Hypothalamus (tissue), 51 donors: Measurements from ENCODE around the gene ISCA1.
A peak's percentile ranks its signal among the peaks of the same experiment; 100 is the strongest.

Source experiments
- DNase-seq, 51 donors: peaks; one replicate each; lab custom pipeline; 2025; lab: John Stamatoyannopoulos, UW

The ISCA1 gene

DNA sequence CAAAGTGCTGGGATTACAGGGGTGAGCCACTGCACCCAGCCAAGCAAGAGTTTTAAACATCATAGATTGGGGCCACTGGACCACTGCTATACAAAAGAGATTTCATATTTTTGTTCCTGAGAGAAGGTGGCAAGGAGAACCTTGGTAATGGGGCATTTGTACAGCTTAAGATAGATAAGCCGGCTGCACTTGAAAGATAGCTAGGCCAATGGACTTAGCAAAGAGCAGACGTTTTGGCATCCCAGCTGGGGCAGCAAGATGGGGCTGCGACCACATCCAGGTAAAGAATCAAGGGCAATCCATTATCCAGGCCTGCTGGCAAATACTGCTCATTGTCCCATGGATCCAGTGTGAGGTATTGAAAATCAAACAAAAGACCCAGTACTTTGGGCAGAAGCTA is 3.9 kb upstream of the ISCA1 start:
- DNase-seq, result no peak

DNA sequence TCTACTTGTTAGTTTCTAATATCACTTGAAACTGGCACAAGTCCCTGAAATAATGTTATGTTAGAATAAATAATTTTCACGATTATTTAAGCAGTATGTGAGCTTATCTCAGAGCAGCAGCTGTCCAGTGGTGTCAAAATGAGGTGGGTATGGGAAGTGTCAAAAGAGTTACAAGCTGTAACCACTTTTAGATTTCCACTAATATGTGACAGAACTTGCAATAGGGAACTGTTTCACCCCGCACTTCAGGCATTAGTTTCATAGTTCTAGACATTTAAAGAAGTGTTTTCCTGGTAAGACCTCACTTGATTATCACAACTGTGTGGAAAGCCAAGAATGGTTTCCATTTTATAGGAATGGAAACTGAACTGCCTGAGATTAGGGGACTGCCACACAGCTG is 2.9 kb upstream of the ISCA1 start:
- DNase-seq, result no peak

DNA sequence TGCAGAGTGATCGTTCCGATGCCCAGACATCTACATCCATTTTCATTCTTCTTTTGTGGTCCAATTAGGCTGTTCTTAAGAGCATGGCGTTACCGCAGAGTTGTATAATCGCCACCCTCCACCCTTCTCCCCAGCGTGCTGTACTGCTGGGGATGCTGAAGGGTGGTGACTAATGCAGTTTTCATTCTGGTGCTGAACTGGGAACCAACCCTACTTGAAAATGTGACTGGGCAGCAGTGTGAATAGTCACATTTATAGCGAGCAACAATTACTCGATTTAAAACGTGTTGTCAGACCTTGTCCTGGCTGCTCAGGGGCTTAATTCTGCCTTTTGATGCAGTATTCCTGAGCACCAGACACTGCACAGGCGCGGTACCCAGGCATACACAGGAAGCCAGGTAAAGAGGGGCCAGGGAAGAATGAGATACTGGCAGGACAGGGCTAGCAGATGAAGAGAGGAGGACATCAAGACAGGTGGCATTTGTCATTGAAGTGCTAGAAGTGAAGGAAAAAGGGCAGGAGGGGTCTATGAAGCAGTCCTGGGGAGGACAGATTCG is 719 bp upstream of the ISCA1 start:
- DNase-seq, result peak in 9 of 51 donors; percentile 29 to 81 (median 46)

DNA sequence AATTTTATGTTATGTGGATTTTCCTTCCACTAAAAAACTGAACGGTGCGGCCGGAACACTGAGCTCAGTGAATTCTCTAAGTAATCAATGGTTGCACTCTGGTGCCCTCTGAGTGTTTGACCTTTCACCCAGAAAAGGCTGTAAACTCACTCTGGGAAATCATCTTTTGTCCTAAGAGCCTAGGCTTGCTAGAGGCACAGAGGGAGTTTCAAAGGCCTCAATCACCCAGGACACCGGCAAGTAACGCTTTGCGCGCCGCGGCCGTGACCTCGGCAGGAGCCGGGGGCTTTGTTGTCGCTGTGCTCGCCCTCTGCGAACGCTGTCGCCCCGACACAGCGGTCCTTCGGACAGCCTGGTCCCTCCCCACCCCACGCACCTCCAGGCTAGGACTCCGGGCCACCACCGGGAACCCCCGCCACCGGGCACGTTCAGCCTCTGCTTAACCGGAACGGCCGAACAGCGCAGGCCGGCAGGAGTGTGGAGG is 703 bp downstream of the ISCA1 start:
- DNase-seq, result peak in 4 of 51 donors; percentile 44 to 74 (median 60)

DNA sequence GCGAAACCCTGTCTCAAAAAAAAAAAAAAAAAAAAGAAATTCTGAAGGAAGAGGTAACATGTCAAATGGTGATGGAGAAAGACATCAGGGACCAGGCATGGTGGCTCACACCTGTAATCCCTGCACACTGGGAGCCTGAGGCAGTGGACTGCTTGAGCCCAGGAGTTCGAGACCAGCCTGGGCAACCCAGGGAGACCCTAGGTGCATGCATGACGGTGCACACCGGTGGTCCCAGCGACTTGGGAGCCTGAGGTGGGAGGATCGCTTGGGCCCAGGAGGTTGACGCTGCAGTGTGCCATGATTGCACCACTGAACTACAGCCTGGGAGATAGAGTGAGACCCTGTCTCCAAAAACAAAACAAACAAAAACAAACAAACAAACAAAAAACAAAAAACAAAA is 1.8 kb downstream of the ISCA1 start:
- DNase-seq, result no peak

DNA sequence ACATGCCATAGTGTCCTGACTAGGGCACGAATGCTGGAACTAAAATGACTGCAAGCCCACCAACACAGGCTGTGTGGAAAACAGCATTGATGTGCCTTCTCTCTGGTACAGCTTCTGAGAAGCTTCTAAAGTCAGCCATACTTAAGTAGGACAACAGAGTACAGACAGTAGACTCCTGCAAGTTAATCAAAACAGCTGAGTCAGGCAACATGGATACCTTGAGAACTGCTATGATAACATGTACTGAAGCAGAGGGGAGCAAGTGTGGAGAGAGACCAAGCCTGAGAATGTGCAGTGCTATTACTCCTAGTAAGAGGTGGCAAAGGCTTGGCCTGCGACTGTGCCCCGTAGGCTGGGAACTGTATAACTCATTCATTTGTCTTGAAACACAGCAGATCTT is 2.5 kb downstream of the ISCA1 start:
- DNase-seq, result no peak

DNA sequence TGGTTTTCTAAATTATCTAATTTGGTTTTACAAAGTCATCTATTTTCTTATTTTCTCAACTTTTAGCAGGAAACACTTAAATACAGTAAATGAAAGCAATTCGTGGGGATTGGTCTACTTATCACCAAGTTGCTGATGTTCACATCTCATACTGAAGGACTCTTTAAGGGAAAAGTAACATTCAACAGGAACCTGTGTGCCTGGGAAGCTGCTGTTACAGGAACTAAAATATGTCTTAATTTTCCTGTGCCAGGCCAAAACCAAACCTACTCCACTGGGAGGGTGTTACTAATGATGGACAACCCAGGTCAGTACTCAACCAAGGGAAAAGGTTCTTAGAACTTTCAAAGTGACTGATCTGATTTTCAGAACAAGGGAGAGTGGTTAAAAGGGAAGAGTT is 5.3 kb downstream of the ISCA1 start:
- DNase-seq, result no peak

DNA sequence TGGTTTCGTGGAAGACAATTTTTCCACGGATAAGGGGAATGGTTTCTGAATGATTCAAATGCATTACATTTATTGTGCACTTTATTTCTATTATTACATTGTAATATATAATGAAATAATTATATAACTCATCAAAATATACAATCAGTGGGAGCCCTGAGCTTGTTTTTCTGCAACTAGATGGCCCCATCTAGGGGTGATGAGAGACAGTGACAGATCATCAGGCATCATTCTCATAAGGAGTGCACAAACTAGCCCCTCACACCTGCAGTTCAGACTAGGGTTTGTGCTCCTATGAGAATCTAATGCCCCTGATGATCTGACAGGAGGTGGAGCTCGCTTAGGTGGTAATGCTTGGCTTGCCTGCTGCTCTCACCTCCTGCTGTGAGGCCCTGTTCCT is 6.4 kb downstream of the ISCA1 start:
- no peak for DNase-seq

DNA sequence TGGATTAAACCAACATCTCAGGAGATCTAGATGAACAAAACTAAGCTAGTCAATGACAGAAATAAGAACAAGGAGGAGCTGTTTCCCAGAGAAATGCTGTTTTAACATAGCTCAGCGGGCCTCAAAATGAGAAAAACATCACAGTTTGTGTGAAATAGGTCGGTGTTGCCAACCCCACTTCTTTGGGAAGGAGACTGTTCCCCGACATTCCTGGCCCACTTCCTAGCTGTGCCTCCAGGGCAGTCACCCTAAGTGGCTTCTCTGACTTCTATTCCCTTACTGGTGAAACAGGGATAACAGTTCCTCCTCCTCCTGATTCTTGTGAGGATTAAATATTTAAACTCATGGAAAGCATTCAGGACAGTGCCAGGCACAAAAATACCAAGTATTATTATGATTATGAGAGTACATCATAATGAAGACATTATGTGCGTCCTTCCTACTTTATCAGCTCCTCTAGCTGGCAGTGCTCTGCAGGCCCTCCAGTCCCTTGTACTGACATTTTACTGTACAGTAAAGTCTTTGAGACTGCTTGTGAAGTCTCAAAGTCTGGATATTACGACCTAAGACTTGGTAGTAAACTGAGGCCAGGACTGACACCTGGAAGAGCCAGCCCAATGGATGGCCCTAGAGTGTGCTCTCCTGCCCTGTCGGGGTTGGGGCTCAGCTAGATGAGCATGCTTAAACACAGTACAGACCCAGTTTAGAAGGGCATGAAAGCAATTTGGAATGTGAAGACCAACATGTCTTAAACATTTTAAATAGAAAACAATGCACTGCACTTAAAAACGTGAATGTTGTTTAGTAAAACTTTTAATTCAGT is 7.3 kb downstream of the ISCA1 start:
- peak in 1 of 51 donors; percentile 25 for DNase-seq

DNA sequence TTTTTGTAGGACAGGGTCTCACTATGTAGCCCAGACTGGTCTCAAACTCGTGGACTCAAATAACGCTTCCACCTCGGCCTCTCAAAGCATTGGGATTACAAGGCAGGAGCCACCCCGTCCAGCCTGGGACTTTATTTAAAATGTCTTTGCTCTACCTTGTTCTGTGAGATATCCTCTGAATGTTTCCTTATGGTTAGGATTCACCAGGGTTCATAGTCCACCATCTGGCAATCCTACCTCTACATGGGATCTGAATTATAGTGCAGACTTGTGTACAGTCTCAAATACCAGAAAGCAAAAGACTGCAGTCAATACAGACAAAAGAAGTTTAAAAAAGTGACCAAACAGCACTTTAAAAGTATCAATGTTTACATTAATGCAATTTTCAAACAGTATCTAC is 10.1 kb downstream of the ISCA1 start:
- DNase-seq, result no peak

DNA sequence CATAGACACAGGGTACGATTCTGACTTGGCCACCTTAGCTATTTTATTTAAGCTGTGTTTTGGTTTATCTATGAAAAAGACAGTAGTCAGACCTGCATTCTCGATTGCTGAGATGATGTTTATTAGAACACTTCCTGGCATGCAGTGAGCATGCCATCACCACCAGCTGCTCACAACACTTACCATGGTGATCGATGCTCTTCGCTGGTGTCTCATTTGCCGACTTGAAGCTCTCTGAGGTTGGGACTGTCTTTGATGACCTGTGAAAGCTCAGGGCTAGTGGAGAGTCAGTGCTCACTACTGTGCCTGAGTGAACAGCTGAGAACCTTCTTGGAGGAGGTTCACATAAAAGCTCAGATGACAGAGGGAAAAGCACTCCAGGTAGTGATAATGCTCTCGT is 18.5 kb downstream of the ISCA1 start:
- DNase-seq, result no peak

DNA sequence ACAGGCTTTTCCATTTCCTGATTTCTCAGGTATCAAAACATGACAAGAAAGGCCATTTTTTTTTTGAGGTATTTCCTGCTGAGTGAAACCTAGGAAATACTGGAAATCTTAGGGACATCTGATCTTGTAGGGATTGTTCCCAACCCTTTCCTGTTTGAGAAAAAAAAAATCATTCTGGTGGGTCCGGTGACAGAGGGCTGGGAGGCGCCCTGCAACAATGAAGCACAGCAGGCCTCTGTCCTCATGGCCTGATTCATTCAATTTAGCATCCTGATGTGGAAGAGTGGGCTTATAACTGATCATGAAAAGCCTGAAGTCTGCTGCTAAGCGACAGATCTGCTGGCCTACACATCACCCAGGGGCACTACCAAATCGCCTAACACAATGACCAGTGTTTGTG is 19.8 kb downstream of the ISCA1 start:
- DNase-seq, result no peak

DNA sequence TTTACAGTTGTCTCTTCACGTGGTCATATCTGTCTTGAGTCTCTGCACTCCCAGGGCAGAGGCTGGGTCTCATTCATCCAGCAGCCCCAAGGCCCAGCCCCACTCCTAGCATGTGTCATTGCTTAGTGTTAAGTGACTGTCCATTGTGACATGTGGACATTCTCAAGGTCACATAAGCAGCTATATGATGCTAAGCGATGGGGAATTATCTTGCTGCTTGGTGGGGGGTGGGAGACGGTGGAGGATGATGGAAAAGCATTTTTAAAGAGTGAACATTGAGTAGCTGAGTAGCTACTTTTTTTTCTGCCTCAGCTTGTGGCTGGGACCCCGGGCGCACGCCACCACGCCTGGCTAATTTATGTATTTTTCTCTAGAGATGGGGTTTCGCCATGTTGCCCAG is 22.8 kb downstream of the ISCA1 start, which contains the start of gene C9orf153:
TSS of gene C9orf153 (minus strand) at position 101 of the 400 bp plus-strand sequence. CDS start 30,054 bp downstream, outside the sequence.
- no peak for DNase-seq

DNA sequence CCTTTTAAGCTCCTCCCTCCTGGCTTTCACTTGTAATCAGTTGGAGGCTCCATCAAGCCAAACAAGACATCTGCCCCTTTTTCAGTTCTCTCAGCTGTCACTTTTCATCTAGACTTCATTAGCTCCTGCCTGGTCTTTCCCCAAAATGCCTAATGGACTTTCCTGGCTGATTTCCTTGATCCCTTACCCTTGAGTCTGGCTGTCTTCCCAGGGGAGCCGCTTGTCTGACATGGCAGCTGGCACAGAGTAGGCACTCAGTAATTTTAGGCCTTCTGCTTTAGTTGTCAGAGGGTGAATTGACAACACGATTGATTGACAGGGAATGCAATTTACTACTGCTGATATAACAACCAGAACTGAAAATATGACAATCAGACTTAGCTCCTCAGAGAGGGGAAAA is 24.9 kb downstream of the ISCA1 start:
- DNase-seq, result no peak

DNA sequence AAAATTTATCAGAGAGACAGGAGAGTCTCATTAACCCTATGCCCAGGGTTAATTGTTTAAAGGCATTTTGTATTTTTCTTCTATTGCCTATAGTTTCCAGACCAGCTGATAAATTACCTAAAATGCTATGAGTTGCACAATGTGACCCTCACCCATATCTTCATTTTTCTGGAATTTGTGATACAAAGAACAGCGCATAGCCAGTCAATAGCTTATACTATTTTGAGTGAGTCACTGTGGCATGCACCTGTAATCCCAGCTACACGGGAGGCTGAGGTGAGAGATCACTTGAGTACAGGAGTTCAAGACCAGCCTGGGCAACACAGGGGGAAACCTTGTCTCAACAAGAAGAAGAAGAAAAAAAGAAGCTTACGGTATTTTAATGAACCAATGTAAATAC is 25.7 kb downstream of the ISCA1 start:
- DNase-seq, result no peak

DNA sequence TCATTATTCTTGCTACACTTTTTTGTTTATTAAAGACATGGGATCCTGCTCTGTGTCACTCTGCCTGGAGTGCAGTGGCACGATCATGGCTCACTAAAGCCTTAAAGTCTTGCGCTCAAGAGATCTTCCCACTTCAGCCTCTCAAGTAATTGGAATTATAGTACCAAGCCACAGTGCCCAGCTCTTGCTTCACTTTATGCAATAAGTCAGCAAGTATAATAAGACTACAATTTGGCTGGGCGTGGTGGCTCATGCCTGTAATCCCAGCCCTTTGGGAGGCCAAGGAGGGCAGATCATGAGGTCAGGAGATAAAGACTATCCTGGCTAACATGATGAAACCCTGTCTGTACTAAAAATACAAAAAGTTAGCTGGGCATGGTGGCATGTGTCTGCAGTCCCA is 28.8 kb downstream of the ISCA1 start:
- DNase-seq, result no peak

DNA sequence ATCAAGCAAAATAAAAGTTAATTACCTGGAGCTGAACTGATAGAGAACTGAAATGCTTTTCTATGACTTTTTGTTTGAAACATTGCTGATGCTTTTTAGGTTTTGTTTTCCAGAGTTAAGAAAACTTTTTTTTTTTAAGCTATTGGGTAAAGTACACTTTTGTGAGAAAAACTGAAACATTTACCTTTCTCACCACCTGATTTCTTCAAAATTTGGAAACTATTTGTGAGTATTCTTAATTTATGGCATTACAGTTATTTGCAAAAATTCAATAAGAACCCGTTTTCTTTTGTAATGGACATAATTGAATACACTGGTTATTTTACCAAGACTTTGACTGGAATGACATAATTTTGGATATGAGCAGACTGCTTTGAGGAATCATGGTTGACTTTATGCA is 29.5 kb downstream of the ISCA1 start:
- no peak for DNase-seq

DNA sequence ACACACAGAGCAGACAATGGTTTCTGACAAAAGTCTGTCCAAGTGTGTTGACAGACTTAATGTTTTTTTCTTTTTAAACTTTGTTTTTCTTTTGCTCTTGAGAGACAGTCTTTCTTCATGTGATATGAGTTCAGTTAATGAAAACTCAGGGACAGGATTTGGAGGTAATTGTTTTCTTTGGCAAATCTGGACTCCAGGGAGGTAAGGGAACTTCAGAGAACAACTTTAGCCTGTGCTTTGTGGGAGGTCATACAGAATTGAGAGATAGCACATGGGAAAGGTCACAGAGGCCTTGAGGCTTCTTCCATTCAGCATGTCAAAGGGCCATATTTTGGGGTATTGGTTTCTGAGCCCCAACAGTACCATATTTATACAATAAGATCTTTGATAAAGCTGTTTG is 32.2 kb downstream of the ISCA1 start:
- no peak for DNase-seq

DNA sequence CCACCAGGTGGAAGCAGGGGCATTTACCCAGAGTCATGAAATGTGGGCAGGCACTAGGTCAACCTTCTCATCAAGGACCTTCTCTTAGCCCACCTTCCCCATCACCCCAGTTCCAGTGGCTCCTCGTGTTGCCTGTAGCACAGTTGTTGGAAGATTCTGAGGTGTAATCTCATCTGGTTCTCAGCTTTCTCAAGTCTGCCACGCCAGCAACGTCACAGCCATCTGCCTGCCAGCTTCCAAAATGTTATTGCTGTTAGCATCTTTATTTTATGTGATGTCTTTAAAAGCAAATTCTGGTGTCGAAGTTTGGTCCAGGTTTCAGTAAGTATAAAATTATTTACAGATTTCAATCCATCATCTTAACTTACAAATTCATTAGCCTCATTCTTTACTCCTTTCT is 33.6 kb downstream of the ISCA1 start:
- no peak for DNase-seq

DNA sequence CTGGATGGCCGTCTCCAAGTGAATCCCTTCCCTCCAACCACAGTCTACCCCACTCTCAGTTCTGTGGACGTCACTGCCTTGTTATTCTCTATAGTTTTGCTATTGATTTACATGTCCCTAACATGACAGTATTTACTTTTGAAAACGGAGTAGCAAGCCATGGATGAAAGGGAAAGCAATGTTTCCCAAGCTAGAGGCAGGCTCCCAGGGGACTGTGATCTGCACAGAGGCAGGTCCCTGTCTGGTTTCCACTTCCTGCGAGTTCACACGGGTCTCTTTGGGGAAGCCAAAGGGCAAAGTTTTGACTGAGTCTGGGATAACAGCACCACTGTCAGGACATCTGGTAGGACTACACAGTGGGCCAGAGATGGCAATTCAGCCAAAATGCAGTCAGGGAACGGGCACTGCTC is 35.6 kb downstream of the ISCA1 start:
- peak in 3 of 51 donors; percentile 3 to 19 (median 10) for DNase-seq

DNA sequence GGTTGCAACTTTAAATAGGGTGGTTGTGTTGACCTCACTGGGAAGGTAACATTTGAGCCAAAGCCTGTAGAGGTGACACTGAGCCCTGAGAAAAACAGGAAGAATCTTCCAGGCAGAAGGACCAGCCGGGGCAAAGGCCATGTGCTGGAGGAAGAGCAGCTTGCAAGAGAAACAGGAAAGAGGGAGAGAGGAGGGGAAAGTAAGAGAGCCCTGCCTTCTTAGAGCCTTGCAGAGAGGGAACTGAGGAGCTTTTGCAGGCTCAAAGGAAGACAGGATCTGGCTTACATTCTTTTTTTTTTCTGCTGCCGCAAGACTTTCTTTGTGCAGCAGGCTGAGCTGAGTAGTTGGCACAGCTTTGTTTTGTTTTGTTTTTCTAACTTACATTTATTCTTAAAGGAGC is 40.3 kb downstream of the ISCA1 start:
- DNase-seq, result no peak

DNA sequence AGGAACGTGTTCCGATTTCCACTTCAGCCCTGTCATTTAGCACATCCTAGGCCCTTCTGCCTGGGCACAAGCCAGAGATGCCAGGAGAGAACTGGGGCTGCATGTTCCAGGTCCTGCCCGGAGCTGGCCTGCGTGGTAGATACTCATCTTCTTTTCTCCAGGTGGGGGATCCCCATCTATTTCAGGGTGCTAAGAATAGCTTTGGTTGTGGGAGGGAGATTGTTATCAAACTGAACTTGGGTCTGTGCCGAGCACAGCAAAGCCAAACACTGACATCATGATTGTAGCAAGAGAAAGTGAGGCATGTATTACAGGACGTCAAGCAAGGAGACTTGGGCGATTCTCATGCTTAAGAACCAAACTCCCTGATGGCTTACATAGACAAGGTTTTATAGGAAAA is 41.1 kb downstream of the ISCA1 start:
- DNase-seq, result no peak
